ENCODE results near the gene TMEM53. TPM values are rescaled to one million over a fixed set of nuclear protein-coding genes. Genes with fewer than 3 reads are reported as not detected.

Gene TMEM53
- total and polyA plus RNA-seq, 5 donors, result 12.0 to 16.8 (median 13.3) TPM

- ATAC-seq (no peak), DNase-seq (no peak)
- no peaks in the 10 kb centered on the region for H3K4me1 ChIP-seq (ENCODE audit: control insufficient read depth, insufficient read depth, low read length)
- intact Hi-C loops (cut with DNase I), result no loop called here
- no peak overlapping the region for H3K4me3 ChIP-seq (ENCODE audit: low read length)
- no peak overlapping the region for H3K27ac ChIP-seq (ENCODE audit: low read length)
- 89% methylated on average over 15 of the region's 15 CpGs for WGBS
- no peaks in the 10 kb centered on the region for H3K9me3 ChIP-seq (ENCODE audit: control insufficient read depth, low read length)
- no peaks in the 10 kb centered on the region for H3K27me3 ChIP-seq (ENCODE audit: control insufficient read depth, insufficient read depth)
These were observed 52.4 kb downstream of the TMEM53 start for GRCh38 chr1:44621841-44622286.

GRCh38 chr1:44620072-44620471, 54.2 kb downstream of the TMEM53 start:
- no peak for ATAC-seq
- no peak overlapping the region for H3K4me3 ChIP-seq (ENCODE audit: low read length)
- no peaks in the 10 kb centered on the region for H3K4me1 ChIP-seq (ENCODE audit: control insufficient read depth, insufficient read depth, low read length)
- DNase-seq, result no peak
- intact Hi-C loops (cut with DNase I), result no loop called here
- WGBS, result 76% methylated on average over 3 of the region's 3 CpGs
- H3K27me3 ChIP-seq (ENCODE audit: control insufficient read depth, insufficient read depth), result no peaks in the 10 kb centered on the region
- no peak overlapping the region for H3K27ac ChIP-seq (ENCODE audit: low read length)
- no peaks in the 10 kb centered on the region for H3K9me3 ChIP-seq (ENCODE audit: control insufficient read depth, low read length)

- ATAC-seq, result no peak
- H3K9me3 ChIP-seq (ENCODE audit: control insufficient read depth, low read length), result no peaks in the 10 kb centered on the region
- intact Hi-C loops (cut with DNase I), result no loop called here
These were observed 54.9 kb downstream of the TMEM53 start for GRCh38 chr1:44619261-44619900.

DNA sequence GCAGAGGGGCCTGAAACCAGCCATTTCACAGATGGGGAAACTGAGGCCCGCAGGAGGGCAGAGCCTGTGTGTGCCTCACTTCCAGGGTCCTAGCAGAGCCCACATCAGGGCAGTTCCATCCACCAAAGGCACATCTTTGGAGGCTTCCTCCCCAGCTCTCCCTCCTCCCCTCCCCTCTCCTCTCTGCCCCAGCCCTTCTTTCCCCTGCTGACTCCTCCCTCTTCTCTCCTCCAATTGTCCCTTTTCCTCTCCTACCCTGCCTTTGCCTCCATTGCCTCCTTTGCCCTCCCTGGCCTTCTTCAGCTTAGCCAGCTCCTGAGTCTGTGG, 56.6 kb downstream of the TMEM53 start:
- Histone ChIP-seq H3K27me3 (ENCODE audit: control insufficient read depth, insufficient read depth) (no peaks in the 10 kb centered on the region), H3K4me1 (ENCODE audit: control insufficient read depth, insufficient read depth, low read length) (no peaks in the 10 kb centered on the region), H3K27ac (ENCODE audit: low read length) (no peak overlapping the region), H3K4me3 (ENCODE audit: low read length) (no peak overlapping the region), H3K9me3 (ENCODE audit: control insufficient read depth, low read length) (no peaks in the 10 kb centered on the region)
- 86% methylated on average over 1 of the region's 1 CpG for WGBS
- ATAC-seq (no peak), DNase-seq (no peak)
- intact Hi-C loops (cut with DNase I), result no loop called here

More at GRCh38 chr1:44619261-44619900, 54.9 kb downstream of the TMEM53 start:
- Histone ChIP-seq H3K4me1 (ENCODE audit: control insufficient read depth, insufficient read depth, low read length) (no peaks in the 10 kb centered on the region), H3K27ac (ENCODE audit: low read length) (no peak overlapping the region), H3K4me3 (ENCODE audit: low read length) (no peak overlapping the region), H3K27me3 (ENCODE audit: control insufficient read depth, insufficient read depth) (no peaks in the 10 kb centered on the region)
- WGBS, result 54% methylated on average over 12 of the region's 12 CpGs
- no peak for DNase-seq

DNA sequence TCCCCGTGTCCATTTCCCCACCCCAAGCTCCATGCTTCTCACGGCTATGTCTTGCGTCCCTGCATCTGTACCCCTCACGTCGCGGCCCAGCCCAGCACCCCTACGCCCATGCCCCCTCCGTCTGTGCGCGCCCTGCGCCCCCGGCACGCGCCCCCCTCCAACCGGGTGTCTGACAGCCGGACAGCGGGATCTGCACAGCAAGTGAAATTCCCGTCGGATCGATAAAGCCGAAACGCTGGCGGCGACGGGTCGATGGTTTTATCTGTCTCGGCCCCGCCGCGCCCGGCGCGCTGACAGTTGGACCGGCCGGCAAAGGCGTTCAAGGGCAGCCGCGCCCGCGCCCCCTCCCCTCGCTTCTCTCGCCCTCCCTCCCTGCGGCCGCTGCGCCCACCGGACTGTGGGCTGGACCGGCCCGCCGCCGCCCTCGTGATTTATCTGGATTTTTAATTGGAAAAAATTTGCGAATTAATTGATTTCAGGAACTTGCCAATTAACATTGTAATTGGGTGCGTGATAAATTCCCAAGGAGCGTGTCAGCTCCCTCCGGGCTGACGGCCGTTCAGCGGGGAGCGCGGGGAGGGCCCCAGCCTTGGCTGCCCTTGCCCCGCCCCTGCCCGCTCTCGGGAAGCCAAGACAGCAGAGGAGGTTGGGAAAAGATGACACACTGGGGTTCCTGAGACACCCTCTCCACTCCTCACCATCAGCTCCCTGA, 57.1 kb downstream of the TMEM53 start:
- Histone ChIP-seq H3K27ac (ENCODE audit: low read length) (no peak overlapping the region), H3K4me3 (ENCODE audit: low read length) (peak overlapping the region; percentile 45), H3K9me3 (ENCODE audit: control insufficient read depth, low read length) (no peaks in the 10 kb centered on the region), H3K4me1 (ENCODE audit: control insufficient read depth, insufficient read depth, low read length) (no peaks in the 10 kb centered on the region), H3K27me3 (ENCODE audit: control insufficient read depth, insufficient read depth) (no peaks in the 10 kb centered on the region)
- intact Hi-C loops (cut with DNase I), result no loop called here
- ATAC-seq (peak; percentile 54 to 68), DNase-seq (peak in 1 of 3 donors; percentile 65)
- WGBS, result 27% methylated on average over 63 of the region's 63 CpGs

GRCh38 chr1:44616284-44616990, 57.8 kb downstream of the TMEM53 start:
- intact Hi-C loops (cut with DNase I), result no loop called here
- Histone ChIP-seq H3K4me3 (ENCODE audit: low read length) (peak overlapping the region; percentile 45), H3K4me1 (ENCODE audit: control insufficient read depth, insufficient read depth, low read length) (no peaks in the 10 kb centered on the region), H3K9me3 (ENCODE audit: control insufficient read depth, low read length) (no peaks in the 10 kb centered on the region), H3K27ac (ENCODE audit: low read length) (no peak overlapping the region), H3K27me3 (ENCODE audit: control insufficient read depth, insufficient read depth) (no peaks in the 10 kb centered on the region)
- 73% methylated on average over 4 of the region's 4 CpGs for WGBS
- no peak for DNase-seq
- ATAC-seq, result peak; percentile 6 to 22

GRCh38 chr1:44613941-44614340, 60.3 kb downstream of the TMEM53 start:
- no peak overlapping the region for H3K4me3 ChIP-seq (ENCODE audit: low read length)
- ATAC-seq (no peak), DNase-seq (no peak)
- H3K27me3 ChIP-seq (ENCODE audit: control insufficient read depth, insufficient read depth), result no peaks in the 10 kb centered on the region
- intact Hi-C loops (cut with DNase I), result loop anchor here in 1 of 4 donors (5.0 kb wide), 1 partner anchor 38 kb away; no protein-coding TSS in a partner anchor
- WGBS, result 89% methylated on average over 6 of the region's 6 CpGs
- H3K9me3 ChIP-seq (ENCODE audit: control insufficient read depth, low read length), result no peaks in the 10 kb centered on the region
- H3K4me1 ChIP-seq (ENCODE audit: control insufficient read depth, insufficient read depth, low read length), result no peaks in the 10 kb centered on the region
- H3K27ac ChIP-seq (ENCODE audit: low read length), result no peak overlapping the region

DNA sequence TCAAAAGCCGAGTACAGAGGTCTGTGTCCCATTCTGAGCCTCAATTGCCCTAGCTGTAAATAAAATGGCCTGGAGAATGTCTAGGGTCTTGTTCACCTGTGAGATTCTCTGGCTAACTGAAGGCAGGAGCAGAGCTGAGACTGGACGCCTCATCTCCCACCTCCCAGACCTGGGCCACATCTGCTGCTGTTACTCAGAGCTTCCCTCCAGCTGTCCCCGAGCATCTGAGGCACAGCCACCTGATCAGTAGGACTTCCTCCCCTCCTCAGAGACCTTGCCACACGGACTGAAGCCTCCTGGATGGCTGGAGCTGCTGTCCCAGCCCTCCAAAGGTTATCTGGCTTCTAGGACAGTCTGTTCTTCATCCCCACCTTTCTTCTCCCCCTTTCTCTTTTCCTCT, 62.4 kb downstream of the TMEM53 start:
- Histone ChIP-seq H3K4me3 (ENCODE audit: low read length) (no peak overlapping the region), H3K27ac (ENCODE audit: low read length) (no peak overlapping the region), H3K9me3 (ENCODE audit: control insufficient read depth, low read length) (no peaks in the 10 kb centered on the region), H3K4me1 (ENCODE audit: control insufficient read depth, insufficient read depth, low read length) (no peaks in the 10 kb centered on the region), H3K27me3 (ENCODE audit: control insufficient read depth, insufficient read depth) (no peaks in the 10 kb centered on the region)
- DNase-seq (no peak), ATAC-seq (no peak)
- intact Hi-C loops (cut with DNase I), result loop anchor here in 1 of 4 donors (5.0 kb wide), 1 partner anchor 40 kb away; no protein-coding TSS in a partner anchor
- 61% methylated on average over 4 of the region's 4 CpGs for WGBS

GRCh38 chr1:44611419-44611818, 62.9 kb downstream of the TMEM53 start:
- Histone ChIP-seq H3K4me3 (ENCODE audit: low read length) (no peak overlapping the region), H3K4me1 (ENCODE audit: control insufficient read depth, insufficient read depth, low read length) (no peaks in the 10 kb centered on the region), H3K27me3 (ENCODE audit: control insufficient read depth, insufficient read depth) (no peaks in the 10 kb centered on the region), H3K27ac (ENCODE audit: low read length) (no peak overlapping the region), H3K9me3 (ENCODE audit: control insufficient read depth, low read length) (no peaks in the 10 kb centered on the region)
- intact Hi-C loops (cut with DNase I), result loop anchor here in 1 of 4 donors (5.0 kb wide), 1 partner anchor 41 kb away; no protein-coding TSS in a partner anchor
- DNase-seq (no peak), ATAC-seq (no peak)
- WGBS, result 69% methylated on average over 5 of the region's 5 CpGs

DNA sequence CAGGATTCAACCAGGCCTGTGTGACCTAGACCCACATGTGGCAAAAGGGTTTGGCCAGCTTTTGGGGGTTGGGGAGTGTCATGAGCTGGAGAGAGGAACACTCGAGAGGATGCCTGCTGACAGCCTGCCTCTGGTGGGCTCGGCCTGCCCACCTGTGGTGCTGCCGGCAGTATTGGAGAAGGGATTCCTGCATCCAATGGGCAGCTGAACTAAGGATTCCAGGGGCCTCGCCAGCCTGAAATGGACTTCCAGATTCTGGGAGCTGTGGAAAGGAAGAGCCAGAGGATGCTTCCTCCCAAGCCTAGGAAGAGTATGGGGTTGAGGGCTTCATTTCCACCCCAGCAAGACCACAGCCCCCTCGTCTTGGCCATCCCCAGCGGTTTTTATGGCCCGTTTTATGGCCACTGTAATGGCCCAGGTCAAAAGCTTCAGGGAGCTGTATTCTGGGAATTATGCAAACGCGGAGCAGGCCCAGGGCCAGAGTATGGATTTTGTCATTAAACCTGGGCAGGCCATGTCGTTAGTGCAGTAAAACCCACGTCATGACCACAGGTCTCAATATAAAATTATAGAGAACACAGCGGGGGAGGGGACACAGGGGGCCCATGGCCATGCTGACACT, 63.6 kb downstream of the TMEM53 start:
- WGBS, result 68% methylated on average over 12 of the region's 12 CpGs
- no peaks in the 10 kb centered on the region for H3K27me3 ChIP-seq (ENCODE audit: control insufficient read depth, insufficient read depth)
- H3K4me1 ChIP-seq (ENCODE audit: control insufficient read depth, insufficient read depth, low read length), result no peaks in the 10 kb centered on the region
- H3K9me3 ChIP-seq (ENCODE audit: control insufficient read depth, low read length), result no peaks in the 10 kb centered on the region
- intact Hi-C loops (cut with DNase I), result loop anchor here in 1 of 4 donors (5.0 kb wide), 1 partner anchor 42 kb away; no protein-coding TSS in a partner anchor
- DNase-seq, result no peak
- no peak overlapping the region for H3K4me3 ChIP-seq (ENCODE audit: low read length)
- H3K27ac ChIP-seq (ENCODE audit: low read length), result no peak overlapping the region
- no peak for ATAC-seq

Data from right cardiac atrium (tissue), 5 donors.